Endometrial microvascular endothelial cells (primary cell): ENCODE results near the gene SLC7A11. TPM values are rescaled to one million over a fixed set of nuclear protein-coding genes. Genes with fewer than 3 reads are reported as not detected.
"Not testable (repeated sequence)": the region's sequence is repeated elsewhere in the genome, so short reads cannot be mapped to it uniquely, and the experiment has no call there.

Experiments
- in situ Hi-C: cut with HindIII; loops from 2 replicates; pipeline ENCODE4 v1.10.0; 2017; ENCODE audit warnings: low sequenced_read_pairs, low pct_unique_long_range_greater_than_20kb; ENCODE audit errors: inconsistent ontology term
- total RNA-seq: library from RNA; depleted of rRNA; stranded (reverse); fragments of >200 nt; gene quantifications from one replicate; pipeline ENCODE4 v1.2.3, GENCODE V29; 2015; ENCODE audit errors: inconsistent ontology term

Gene SLC7A11
- total RNA-seq, 1 donor from 2014 or later, result 93.4 TPM

GRCh38 chr4:138222046-138222445 is 20.1 kb downstream of the SLC7A11 start:
- in situ Hi-C loops, result no loop called here

- in situ Hi-C loops, result no loop called here
These were observed 23.2 kb downstream of the SLC7A11 start for GRCh38 chr4:138218976-138219375.

- in situ Hi-C loops, result no loop called here
These were observed 24.6 kb downstream of the SLC7A11 start for GRCh38 chr4:138217567-138217966.

- in situ Hi-C loops, result no loop called here
These were observed 25.8 kb downstream of the SLC7A11 start for GRCh38 chr4:138216272-138216867.

GRCh38 chr4:138210576-138210975 is 31.6 kb downstream of the SLC7A11 start:
- in situ Hi-C loops, result not testable (repeated sequence)

- in situ Hi-C loops, result no loop called here
These were observed 33.1 kb downstream of the SLC7A11 start for GRCh38 chr4:138209094-138209493.

- in situ Hi-C loops, result no loop called here
These were observed 36.5 kb downstream of the SLC7A11 start for GRCh38 chr4:138205531-138206233.

GRCh38 chr4:138204507-138204906 is 37.6 kb downstream of the SLC7A11 start:
- in situ Hi-C loops, result no loop called here

- in situ Hi-C loops, result no loop called here
These were observed 39.5 kb downstream of the SLC7A11 start for GRCh38 chr4:138202686-138203085.

- in situ Hi-C loops, result no loop called here
These were observed 41.9 kb downstream of the SLC7A11 start for GRCh38 chr4:138200236-138200590.

GRCh38 chr4:138199568-138200235 is 42.4 kb downstream of the SLC7A11 start:
- in situ Hi-C loops, result no loop called here

GRCh38 chr4:138196153-138196552 is 46.0 kb downstream of the SLC7A11 start:
- in situ Hi-C loops, result no loop called here

GRCh38 chr4:138193963-138194362 is 48.2 kb downstream of the SLC7A11 start:
- in situ Hi-C loops, result no loop called here

GRCh38 chr4:138192113-138192512 is 50.0 kb downstream of the SLC7A11 start:
- in situ Hi-C loops, result no loop called here

GRCh38 chr4:138190452-138190858 is 51.7 kb downstream of the SLC7A11 start:
- in situ Hi-C loops, result no loop called here

- in situ Hi-C loops, result no loop called here
These were observed 52.9 kb downstream of the SLC7A11 start for GRCh38 chr4:138189206-138189605.

GRCh38 chr4:138188406-138189084 is 53.6 kb downstream of the SLC7A11 start:
- in situ Hi-C loops, result no loop called here

GRCh38 chr4:138185859-138186645 is 56.1 kb downstream of the SLC7A11 start:
- in situ Hi-C loops, result no loop called here

GRCh38 chr4:138184886-138185285 is 57.3 kb downstream of the SLC7A11 start:
- in situ Hi-C loops, result no loop called here
